Endothelial cell of umbilical vein (primary cell): ENCODE data around the gene MYO19.

Experiments used
- EZH2 ChIP-seq: IDR thresholded peaks from 2 replicates; pipeline ENCODE4 v1.6.1; 2012; ENCODE audit warnings: borderline replicate concordance, low read depth, mild to moderate bottlenecking, moderate library complexity, low read length, inconsistent platforms; ENCODE audit not compliant: severe bottlenecking
- POLR2A ChIP-seq: IDR thresholded peaks from 2 replicates; pipeline ENCODE4 v1.6.1; 2012; ENCODE audit warnings: low read depth, mild to moderate bottlenecking, control low read depth, low read length
- POLR2AphosphoS5 ChIP-seq: IDR thresholded peaks from 2 replicates; pipeline ENCODE4 v1.6.1; 2012; ENCODE audit warnings: low read depth, mild to moderate bottlenecking, control low read depth, low read length, moderate library complexity; ENCODE audit not compliant: insufficient read depth
- TF ChIP-seq, protein P1 (sequence below), 2 donors: IDR thresholded peaks; 1 replicate in 1 of 2; 2 replicates in 1 of 2; pipeline ENCODE4 v1.5.1; 2011; ENCODE audit warnings: low read length in 2 of 2, mild to moderate bottlenecking in 2 of 2, moderate library complexity in 2 of 2, control low read depth in 1 of 2, inconsistent platforms in 1 of 2, low read depth in 1 of 2; ENCODE audit not compliant: insufficient read depth in 1 of 2; ENCODE audit errors: extremely low read depth in 1 of 2

DNA sequence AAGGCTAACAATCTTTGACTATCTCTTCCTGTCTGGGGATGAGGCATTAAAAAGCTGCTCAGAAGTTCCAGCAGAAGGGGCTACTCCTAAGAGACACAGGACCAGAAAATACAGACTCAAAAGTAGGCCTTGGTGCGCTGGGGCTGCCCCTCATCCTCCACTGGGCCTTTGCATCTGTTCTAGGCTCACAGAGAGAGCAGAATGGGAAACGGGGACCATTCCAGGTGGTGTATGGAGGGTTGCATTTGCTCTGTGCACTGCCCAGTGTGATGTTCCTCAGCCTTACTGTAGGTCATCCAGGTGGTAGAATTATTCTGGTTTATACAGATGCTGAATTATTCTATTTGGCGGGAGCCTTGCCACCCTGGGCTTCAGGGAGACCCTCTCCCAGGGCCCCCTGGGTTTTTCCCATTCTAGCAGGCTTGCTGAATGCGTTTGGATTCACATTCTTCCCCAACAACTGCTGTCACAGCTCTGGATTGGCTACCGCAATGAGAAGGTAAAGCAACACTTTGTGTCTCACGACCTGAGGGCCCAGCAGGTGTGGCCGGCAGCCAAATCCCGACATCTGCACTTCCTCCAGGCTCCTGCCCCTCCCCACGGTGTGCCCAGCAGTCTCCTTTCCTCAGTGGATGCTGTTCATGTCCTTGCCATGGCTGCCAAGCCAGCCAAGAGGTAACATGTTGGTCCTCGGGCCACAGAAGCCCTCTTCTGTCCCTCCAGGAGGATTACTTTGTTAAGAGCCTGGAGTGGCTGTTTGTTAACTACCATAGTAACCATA is 73.1 kb downstream of the MYO19 start:
- TF ChIP-seq, protein P1, sequence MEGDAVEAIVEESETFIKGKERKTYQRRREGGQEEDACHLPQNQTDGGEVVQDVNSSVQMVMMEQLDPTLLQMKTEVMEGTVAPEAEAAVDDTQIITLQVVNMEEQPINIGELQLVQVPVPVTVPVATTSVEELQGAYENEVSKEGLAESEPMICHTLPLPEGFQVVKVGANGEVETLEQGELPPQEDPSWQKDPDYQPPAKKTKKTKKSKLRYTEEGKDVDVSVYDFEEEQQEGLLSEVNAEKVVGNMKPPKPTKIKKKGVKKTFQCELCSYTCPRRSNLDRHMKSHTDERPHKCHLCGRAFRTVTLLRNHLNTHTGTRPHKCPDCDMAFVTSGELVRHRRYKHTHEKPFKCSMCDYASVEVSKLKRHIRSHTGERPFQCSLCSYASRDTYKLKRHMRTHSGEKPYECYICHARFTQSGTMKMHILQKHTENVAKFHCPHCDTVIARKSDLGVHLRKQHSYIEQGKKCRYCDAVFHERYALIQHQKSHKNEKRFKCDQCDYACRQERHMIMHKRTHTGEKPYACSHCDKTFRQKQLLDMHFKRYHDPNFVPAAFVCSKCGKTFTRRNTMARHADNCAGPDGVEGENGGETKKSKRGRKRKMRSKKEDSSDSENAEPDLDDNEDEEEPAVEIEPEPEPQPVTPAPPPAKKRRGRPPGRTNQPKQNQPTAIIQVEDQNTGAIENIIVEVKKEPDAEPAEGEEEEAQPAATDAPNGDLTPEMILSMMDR (IDR thresholded peaks at IDR 0.05; ENCODE audit: extremely low read depth in 1 of 2, insufficient read depth in 1 of 2, low read depth in 1 of 2, low read length in 2 of 2), result no peak
- TF ChIP-seq EZH2, result no peak
- TF ChIP-seq POLR2A, result no peak
- TF ChIP-seq POLR2AphosphoS5, result no peak
